GM12873 (cell line): ENCODE data around the gene PRH2.

Experiments used
- CTCF ChIP-seq: IDR thresholded peaks from 2 replicates; pipeline ENCODE4 v1.5.1; 2012; ENCODE audit warnings: low read depth, mild to moderate bottlenecking, moderate library complexity, low read length, control low read depth; ENCODE audit not compliant: insufficient read depth; ENCODE audit errors: missing control alignments

The PRH2 gene

GRCh38 chr12:10901427-10901826 is 27.6 kb upstream of the PRH2 start:
- no peak for TF ChIP-seq CTCF

- no peak for TF ChIP-seq CTCF
Measured at GRCh38 chr12:10904686-10905085, 24.4 kb upstream of the PRH2 start.

GRCh38 chr12:10909462-10909861 is 19.6 kb upstream of the PRH2 start, which contains the start of gene TAS2R13:
Gene TAS2R13, minus strand, starts transcription at chr12:10909562. Its CDS starts 264 bp downstream, at chr12:10909298.
- no peak for TF ChIP-seq CTCF

DNA sequence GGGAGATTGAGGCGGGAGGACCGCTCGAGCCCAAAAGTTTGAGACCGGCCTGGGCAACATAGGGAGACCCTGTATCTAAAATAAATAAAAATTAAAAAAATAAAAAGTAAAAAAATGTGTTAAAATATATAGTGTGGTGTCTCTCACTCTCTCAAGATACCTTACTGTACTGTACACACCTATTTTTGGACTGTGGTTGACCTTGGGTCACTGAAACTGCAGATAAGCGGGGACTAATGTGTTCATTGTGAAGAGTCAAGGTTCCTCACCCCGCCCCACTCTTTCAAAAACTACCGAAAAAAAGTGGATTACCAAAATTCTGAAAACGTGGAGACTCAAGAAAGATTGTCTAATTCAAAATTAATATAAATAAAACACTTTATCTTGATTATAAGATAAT is 18.7 kb upstream of the PRH2 start:
- TF ChIP-seq CTCF = no peak

- no peak for TF ChIP-seq CTCF
Measured at GRCh38 chr12:10919809-10920208, 9.2 kb upstream of the PRH2 start.

DNA sequence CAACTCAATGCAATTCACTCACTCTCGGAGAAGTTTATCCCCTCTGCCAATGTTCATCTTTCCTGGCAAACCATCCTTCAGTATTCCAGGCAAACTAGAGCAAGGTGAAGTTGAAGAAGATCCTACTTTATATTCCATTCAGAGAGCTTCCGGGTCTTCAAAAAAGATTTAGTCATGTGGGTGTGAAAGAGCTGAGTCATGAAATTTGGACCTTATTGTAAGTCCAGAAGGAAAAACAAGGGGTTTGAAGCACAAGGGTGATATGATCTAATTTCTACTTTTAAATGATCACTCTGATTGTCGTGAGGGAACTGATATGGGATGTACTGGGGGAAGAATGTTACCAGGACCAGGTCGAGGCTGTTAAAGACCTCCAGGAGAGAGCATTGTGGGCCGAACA is 2.8 kb upstream of the PRH2 start:
- no peak for TF ChIP-seq CTCF

GRCh38 chr12:10936506-10936905 is 7.5 kb downstream of the PRH2 start:
- TF ChIP-seq CTCF = no peak
